GM12865 (cell line): ENCODE data around the gene KATNBL1.

Experiments used
- DNase-seq: peaks from one replicate; pipeline ENCODE4 v3.0.0; 2010; ENCODE audit warnings: low read depth
- H3K4me3 ChIP-seq: 2 replicates; pipeline ENCODE4 v1.5.1; 2011; ENCODE audit warnings: mild to moderate bottlenecking, low read depth, low read length, control low read depth
- CTCF ChIP-seq: IDR thresholded peaks from 2 replicates; pipeline ENCODE4 v1.5.1; 2011; ENCODE audit warnings: low read length, control low read depth, low read depth, inconsistent platforms; ENCODE audit not compliant: insufficient read depth; ENCODE audit errors: missing control alignments

The KATNBL1 gene

GRCh38 chr15:34106423-34106822 lies 103.5 kb downstream of the KATNBL1 start:
- no peak for DNase-seq
- no peak for TF ChIP-seq CTCF

GRCh38 chr15:34102175-34102925 lies 107.5 kb downstream of the KATNBL1 start:
- peak overlapping the region; percentile 78 for H3K4me3 ChIP-seq
- TF ChIP-seq CTCF = no peak
- no peak for DNase-seq

More at GRCh38 chr15:34106423-34106822, 103.5 kb downstream of the KATNBL1 start:
- no peak overlapping the region for H3K4me3 ChIP-seq

GRCh38 chr15:34101366-34102174 lies 108.3 kb downstream of the KATNBL1 start, which contains the start of the genes EMC7 and PGBD4:
Gene EMC7, minus strand, starts transcription at chr15:34101862. Its CDS starts 23 bp downstream, at chr15:34101839.
Gene PGBD4, plus strand, starts transcription at chr15:34102083. Its CDS starts 449 bp downstream, at chr15:34102532.
- peak within 1 kb of the TSS; percentile 95 for H3K4me3 ChIP-seq
- no peak for TF ChIP-seq CTCF
- DNase-seq = peak; percentile 99

GRCh38 chr15:34099914-34100313 lies 110.0 kb downstream of the KATNBL1 start:
- no peak for TF ChIP-seq CTCF
- H3K4me3 ChIP-seq = peak overlapping the region; percentile 95; the same call in 1 of the 2 replicates
- DNase-seq = no peak
